HG02852 (cell line): ENCODE results near the gene ACCSL.

Source experiments
- ATAC-seq: cut with Tn5 transposase; IDR thresholded peaks from one replicate; pipeline ENCODE4 v1.9.1; 2021; ENCODE audit warnings: mild to moderate bottlenecking, moderate library complexity; ENCODE audit not compliant: unreplicated experiment

The ACCSL gene

GRCh38 chr11:44049832-44050231 lies 2.1 kb downstream of the ACCSL start:
- no peak for ATAC-seq

- ATAC-seq = no peak
Measured at GRCh38 chr11:44051171-44051570, 3.4 kb downstream of the ACCSL start.

- ATAC-seq = no peak
Measured at GRCh38 chr11:44057340-44057739, 9.6 kb downstream of the ACCSL start.

GRCh38 chr11:44058275-44058674 lies 10.5 kb downstream of the ACCSL start:
- no peak for ATAC-seq

GRCh38 chr11:44065161-44065661 lies 17.4 kb downstream of the ACCSL start:
- no peak for ATAC-seq

- peak; percentile 94 for ATAC-seq
Measured at GRCh38 chr11:44065841-44066731, 18.3 kb downstream of the ACCSL start, which contains the start of gene ACCS. Gene ACCS (plus strand): TSS chr11:44066270. CDS start chr11:44067628, 1,358 bp downstream.

GRCh38 chr11:44066732-44067141 lies 19.0 kb downstream of the ACCSL start:
- ATAC-seq = no peak

GRCh38 chr11:44067266-44067665 lies 19.5 kb downstream of the ACCSL start:
- no peak for ATAC-seq

- ATAC-seq = no peak
Measured at GRCh38 chr11:44068180-44068579, 20.4 kb downstream of the ACCSL start.

GRCh38 chr11:44071157-44071556 lies 23.4 kb downstream of the ACCSL start:
- ATAC-seq = no peak

GRCh38 chr11:44072757-44073658 lies 25.2 kb downstream of the ACCSL start:
- no peak for ATAC-seq

- ATAC-seq = no peak
Measured at GRCh38 chr11:44078794-44079193, 31.0 kb downstream of the ACCSL start.

- no peak for ATAC-seq
Measured at GRCh38 chr11:44079376-44079775, 31.6 kb downstream of the ACCSL start.

GRCh38 chr11:44080951-44081350 lies 33.2 kb downstream of the ACCSL start:
- no peak for ATAC-seq

- ATAC-seq = no peak
Measured at GRCh38 chr11:44082645-44083044, 34.9 kb downstream of the ACCSL start.

GRCh38 chr11:44083433-44083832 lies 35.7 kb downstream of the ACCSL start:
- no peak for ATAC-seq

- ATAC-seq = no peak
Measured at GRCh38 chr11:44083906-44084305, 36.1 kb downstream of the ACCSL start.

GRCh38 chr11:44085330-44085729 lies 37.5 kb downstream of the ACCSL start:
- ATAC-seq = no peak

GRCh38 chr11:44088377-44088776 lies 40.6 kb downstream of the ACCSL start:
- no peak for ATAC-seq

GRCh38 chr11:44088871-44089270 lies 41.1 kb downstream of the ACCSL start:
- ATAC-seq = no peak

GRCh38 chr11:44090539-44090938 lies 42.8 kb downstream of the ACCSL start:
- no peak for ATAC-seq
